ENCODE data around the gene BRAT1.

- TF ChIP-seq CTCF (conservative IDR thresholded peaks at IDR 0.05): no peak
- TF ChIP-seq EZH2 (IDR thresholded peaks at IDR 0.05; ENCODE audit: low read depth): no peak
Measured at GRCh38 chr7:2582006-2582735, 26.8 kb upstream of the BRAT1 start.
